ENCODE measurements around the gene GOLGB1.
"Not testable (repeated sequence)": the region's sequence is repeated elsewhere in the genome, so short reads cannot be mapped to it uniquely, and the experiment has no call there.

The GOLGB1 gene

DNA sequence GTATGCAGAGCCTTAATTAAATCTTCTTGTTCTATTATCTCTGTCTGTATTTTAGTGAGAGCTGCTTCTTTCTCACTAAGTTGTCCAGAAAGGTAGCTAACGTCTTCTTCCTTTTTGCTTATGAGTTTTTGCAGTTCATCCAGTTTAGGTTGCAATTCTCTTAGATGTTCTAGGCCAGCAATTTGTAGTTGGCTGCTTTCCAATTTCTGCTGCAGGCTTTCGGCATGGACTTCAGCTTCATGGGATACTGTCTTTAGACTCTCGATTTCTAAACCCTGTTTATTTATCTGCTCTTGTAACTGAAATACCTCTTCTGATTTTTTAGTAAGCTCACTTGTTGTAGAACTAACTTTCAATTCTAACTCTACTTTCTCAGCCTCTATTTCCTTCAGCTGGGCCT lies 53.4 kb downstream of the GOLGB1 start:
- in situ Hi-C loops (cut with MboI; ENCODE audit: low sequenced_read_pairs): no loop called here

DNA sequence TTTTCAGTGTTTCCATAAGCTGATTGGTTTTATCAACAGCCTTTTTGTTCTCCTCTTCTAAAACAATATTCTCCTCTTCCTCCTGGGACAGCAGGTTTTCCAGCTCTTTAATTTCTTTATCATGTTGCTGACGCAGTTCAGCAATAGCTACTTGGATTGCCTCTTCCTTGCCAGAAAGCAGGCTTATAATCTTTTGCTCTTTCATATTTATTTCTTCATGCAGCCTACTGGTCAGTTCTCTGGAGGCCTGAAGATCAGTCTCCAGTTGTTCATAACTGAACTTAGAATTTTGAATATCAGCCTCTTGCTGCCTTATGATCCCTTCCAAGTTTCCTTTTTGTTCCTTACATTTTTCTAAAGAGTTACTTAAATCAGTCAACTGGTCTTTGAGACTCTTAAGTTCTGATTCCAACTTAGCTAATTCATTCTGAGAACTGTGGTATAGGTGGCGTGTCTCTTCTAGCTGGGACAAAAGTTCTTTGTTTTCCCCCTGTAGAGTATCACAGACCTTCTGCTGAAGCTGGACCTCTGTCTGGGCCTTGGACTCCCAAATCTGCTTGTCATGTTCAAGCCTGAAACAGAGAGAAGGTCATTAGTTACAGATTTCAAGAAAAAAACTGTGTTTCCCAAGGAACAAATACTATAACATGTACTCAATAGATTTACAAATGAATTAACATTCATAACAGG lies 57.4 kb downstream of the GOLGB1 start:
- in situ Hi-C loops (cut with MboI; ENCODE audit: low sequenced_read_pairs): no loop called here

DNA sequence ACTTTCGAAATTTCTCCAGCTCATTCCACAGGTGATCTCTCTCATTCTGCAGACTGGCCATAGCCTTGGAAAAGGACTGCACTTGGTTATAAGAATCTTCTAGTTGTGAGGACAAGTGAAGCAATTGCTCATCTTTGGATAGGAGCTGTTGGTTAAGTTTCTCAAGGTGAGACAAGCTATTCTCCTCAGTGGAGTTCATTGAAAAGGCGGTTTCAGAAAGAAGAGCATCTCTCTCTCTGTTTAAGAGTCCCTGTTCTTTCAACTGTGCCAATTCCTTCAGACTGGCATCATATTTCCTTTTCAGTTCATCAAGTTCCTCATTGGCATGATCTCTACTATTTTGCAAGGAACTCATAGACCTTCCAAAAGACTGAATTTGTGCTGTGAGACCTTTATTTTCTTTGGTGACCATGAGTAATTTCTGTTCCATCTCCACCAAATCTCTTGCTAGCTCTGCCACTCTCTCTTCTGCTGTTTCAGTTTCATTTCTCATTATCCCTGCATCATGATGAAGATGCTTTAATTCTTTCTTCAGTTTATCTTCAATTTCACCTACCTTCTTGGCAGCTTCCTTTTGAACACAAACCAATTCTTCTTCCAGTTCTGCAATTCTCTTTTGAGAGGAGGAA lies 58.6 kb downstream of the GOLGB1 start:
- in situ Hi-C loops (cut with MboI; ENCODE audit: low sequenced_read_pairs): no loop called here

DNA sequence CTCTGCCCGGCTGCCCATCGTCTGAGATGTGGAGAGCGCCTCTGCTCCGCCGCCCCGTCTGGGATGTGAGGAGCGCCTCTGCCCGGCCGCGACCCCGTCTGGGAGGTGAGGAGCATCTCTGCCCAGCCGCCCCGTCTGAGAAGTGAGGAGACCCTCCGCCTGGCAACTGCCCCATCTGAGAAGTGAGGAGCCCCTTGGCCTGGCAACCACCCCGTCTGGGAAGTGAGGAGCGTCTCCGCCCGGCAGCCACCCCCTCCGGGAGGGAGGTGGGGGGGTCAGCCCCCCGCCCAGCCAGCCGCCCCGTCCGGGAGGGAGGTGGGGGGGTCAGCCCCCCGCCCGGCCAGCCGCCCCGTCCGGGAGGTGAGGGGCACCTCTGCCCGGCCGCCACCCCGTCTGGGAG lies 60.8 kb downstream of the GOLGB1 start:
- in situ Hi-C loops (cut with MboI; ENCODE audit: low sequenced_read_pairs): not testable (repeated sequence)

DNA sequence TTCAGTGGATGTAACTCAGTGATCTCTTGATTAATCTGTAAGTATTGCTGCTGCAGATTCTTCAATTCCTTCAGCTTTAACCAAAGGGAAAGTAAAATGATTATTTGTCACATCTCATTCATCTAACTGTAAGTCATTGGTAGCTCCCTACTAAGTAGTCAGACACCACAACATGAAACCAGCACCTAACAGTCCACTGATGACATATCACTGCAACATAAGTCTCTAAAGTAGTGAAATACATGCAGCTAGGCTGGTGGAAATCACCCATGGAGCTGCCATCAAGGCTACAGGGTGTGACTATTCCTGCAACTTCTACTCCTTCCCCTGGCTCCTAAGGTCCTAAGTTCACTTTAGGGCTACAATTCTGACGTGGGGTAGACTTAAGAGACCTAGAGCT lies 67.7 kb downstream of the GOLGB1 start:
- in situ Hi-C loops (cut with MboI; ENCODE audit: low sequenced_read_pairs): no loop called here

DNA sequence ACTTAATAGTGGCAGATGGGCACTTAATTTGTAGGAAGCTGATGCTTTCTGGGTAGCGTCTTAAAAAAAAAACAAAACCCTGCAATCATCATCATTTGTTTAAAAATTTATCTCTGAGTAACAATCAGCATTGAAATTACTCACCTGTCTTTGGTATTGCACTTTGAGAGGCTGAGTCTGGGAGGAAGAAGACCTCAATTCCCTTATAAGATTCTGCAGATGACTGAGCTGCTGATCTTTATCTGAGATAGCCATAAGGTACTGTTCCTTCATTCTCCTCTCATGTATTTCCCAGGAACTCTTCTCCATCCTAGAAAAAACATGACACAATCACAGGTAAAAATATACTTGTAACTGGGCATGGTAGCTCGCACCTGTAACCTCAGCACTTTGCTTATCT lies 72.4 kb downstream of the GOLGB1 start:
- in situ Hi-C loops (cut with MboI; ENCODE audit: low sequenced_read_pairs): no loop called here

DNA sequence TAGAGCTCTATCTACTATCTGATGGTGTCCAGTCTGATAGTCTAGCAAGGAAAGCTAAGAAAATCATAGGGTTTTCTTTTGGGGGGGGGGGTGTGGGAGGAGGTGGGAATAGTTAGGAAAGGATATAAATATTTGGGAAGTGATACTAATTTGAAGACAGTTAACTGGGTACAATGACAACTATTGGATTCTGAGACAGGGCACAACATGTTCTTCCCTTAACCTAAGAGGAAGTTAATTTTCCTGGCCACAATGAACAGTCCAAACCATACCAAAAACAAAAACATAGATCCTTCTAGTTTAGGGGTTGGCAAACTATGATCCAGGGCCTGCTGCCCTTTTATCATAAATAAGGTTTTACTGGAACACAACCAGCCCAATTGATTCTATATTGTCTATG lies 78.9 kb downstream of the GOLGB1 start:
- in situ Hi-C loops (cut with MboI; ENCODE audit: low sequenced_read_pairs): no loop called here

DNA sequence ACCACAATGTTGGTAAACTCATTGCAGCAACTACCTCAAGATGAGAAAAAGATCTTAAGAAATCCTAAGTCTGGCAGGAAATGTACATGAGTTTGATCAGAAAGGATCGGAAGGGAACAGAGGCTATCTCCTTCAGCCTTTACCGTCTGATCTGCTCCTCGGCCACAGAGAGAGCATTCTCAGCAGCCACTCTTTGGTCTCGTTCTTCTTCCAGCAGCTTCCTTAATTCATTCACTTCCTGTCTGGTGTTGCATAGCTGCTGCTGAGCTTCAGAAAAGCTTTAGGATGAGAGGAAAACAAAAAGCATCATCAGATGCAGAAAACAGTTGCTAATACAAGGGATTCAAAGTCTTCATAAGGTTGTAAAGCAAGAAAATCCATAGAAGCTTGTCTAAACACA lies 82.2 kb downstream of the GOLGB1 start:
- in situ Hi-C loops (cut with MboI; ENCODE audit: low sequenced_read_pairs): no loop called here

DNA sequence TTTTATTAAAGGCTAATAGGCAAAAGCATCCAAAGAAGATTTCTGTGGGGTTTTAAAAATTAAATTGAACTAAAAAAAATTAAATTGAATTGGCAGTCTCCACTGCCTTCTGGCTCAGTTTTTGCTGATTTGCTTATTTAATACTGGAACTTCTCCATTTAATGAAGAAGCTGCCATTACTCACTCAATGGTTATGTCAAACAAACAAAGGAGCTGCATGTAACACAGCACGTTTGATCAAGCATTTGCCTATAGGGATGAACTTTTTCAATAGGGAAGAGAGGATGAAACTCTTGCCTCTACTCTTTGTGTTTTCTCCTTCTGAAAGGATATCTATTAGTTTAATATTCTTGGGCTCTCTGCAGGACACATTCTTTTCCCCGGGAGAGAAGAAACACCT lies 84.1 kb downstream of the GOLGB1 start:
- in situ Hi-C loops (cut with MboI; ENCODE audit: low sequenced_read_pairs): no loop called here

DNA sequence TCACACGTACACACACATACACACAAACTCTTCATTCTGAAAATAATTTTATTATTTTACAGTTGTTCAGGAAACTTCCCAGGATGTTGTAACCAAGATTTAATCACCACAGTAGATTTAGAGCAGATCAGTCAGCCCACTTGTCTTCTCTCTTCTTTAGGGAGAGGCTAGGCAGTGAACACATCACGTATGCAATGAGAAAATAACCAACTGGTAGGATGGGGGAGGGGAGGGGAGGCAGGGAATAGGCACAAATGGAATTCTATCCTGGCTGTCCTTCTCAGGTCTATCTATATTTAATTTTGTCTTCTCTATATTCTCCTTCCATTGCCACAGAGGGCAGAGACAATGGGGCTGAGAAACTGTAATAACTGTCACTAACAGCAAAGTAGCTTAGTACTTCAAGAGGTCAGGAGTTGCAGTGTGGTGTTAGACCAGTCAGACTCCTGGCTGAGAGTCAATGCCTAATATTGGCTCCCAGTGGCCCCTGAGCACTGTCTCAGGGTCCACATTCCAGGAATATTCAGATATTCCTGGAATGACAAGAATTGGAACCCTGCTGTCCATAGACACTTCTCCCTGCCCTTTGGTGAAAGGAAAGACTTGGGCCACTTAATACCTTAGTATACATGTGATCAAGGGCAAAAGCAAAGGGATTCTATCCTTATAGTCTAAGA lies 86.2 kb downstream of the GOLGB1 start:
- in situ Hi-C loops (cut with MboI; ENCODE audit: low sequenced_read_pairs): no loop called here

DNA sequence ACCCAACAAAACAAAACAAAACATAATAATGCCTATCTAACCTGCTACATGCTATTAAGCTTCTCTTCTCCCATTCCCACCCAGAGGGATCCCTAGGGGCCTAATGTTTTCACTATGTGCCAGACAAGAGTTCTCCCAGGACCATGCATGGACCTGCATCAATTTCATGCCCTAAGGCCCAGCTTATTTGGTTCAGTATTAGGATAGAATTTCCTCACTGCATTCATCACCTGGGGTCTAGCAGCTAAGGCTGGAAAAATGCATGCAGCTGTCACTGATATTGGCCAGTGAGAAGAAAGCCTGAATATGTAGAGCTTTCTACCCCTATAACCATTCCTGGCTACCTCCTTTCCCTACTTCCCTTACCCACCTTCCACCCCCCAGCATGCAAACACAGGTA lies 86.8 kb downstream of the GOLGB1 start:
- in situ Hi-C loops (cut with MboI; ENCODE audit: low sequenced_read_pairs): no loop called here

DNA sequence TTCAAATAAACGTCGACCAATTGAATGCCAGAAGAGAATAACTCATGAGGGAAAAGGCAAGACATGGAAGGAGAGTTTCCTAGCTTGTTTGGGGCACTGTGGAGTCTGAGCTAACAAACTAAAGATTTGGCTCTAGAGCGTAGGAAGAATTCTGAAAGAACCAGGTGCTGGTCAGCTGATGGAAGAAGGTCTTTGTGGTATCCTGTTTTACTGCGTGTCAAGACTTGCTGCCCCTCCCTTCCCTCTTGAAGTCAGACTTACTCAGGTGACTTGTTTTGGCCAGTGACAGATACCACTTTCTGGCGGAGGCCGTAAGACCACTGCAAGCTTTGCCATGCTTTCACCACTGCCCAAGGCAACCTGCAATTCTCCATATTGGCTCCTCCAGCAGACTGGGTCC lies 88.2 kb downstream of the GOLGB1 start:
- in situ Hi-C loops (cut with MboI; ENCODE audit: low sequenced_read_pairs): no loop called here

DNA sequence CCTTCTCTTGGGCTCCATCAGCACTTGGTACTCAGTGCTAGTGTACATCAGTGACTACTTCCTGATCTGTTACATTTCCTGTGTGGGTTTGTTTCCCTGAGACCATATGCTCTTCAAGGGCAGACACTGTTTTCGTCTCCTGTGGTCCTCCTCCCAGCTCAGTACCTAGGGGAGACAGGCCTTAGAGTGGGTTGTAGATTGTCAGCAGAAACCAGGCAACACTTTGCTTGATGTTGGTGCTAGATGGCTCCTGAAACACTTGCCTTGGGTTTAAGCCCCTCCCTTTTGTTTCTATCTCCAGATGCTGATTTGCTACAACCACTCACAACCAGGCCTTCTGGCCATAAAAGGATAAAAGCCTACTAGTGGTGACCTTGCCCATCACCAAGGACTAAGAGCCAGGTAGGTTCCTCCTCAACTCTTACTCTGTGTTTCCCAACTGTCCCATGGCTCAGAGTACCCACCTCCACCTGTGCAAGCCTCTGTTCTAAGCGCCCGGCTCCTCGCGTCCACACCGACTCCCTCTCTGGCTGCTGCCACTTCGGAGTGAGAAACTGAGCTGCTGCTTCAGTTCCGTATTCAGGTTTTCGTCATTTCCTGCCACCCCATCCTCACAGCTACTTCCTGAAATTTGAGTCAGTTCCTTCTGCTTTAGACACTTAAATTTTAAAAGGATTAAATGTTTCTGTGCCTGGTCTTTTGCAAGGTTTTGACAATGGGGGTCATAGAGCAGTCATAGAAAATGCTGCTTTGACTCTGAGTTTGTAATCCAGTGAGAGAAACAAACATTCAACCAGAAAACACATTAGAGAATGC lies 89.0 kb downstream of the GOLGB1 start, which contains the start of gene HCLS1:
Gene HCLS1, minus strand, starts transcription at position 548 of the 816 bp plus-strand sequence. CDS start 2,556 bp downstream, outside the sequence.
- in situ Hi-C loops (cut with MboI; ENCODE audit: low sequenced_read_pairs): no loop called here

DNA sequence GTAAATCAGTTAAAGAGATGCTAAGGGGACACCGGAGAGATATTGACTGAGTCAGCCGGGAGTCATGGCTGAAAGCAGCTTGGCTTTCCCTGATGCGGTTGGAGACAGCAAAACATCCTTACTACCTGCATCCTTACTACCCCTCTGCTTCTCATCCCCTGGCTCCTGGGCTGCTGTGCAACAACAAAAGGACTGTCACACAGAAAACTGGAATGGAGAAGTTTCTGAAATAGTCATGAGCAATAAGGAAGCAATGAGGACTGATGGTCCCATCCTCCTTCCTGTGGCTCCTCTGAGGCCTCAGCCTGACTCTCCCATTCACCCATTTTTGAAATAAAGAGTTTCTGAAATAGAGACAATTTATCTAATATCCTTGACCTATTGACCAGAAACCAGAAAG lies 90.0 kb downstream of the GOLGB1 start:
- in situ Hi-C loops (cut with MboI; ENCODE audit: low sequenced_read_pairs): no loop called here

DNA sequence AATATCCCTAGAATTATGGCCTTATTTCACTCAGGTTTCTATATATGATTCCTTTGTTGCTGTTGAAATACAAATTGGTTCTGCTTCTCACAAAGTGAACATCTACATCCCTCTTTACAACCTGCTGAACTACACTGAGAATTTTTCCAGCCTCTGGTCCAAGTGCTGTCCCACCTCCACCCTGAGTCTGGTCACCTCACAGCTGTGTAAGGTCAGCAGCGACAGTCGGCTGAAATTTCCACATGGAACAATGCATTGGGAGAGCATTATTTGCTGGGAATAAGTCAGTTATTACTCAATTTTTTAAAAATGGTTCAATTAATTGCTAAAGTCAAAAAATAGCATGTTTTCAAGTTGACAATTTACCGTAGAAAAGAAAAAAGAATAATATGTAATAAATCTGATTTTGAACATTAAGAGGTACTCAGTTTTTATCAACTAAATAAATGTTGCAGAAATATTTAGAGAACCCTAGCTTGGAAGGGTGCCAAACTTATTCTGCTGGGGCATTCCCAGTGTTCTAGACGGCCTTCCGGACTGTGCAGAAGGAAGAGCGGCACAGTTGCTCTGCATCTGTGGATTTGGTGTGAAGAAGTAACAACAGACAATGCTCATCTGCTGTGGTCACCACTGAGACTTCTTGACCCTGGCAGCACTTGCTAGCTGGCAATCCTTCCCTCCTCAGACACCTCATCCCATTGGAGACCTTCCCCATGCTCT lies 90.7 kb downstream of the GOLGB1 start:
- in situ Hi-C loops (cut with MboI; ENCODE audit: low sequenced_read_pairs): no loop called here

DNA sequence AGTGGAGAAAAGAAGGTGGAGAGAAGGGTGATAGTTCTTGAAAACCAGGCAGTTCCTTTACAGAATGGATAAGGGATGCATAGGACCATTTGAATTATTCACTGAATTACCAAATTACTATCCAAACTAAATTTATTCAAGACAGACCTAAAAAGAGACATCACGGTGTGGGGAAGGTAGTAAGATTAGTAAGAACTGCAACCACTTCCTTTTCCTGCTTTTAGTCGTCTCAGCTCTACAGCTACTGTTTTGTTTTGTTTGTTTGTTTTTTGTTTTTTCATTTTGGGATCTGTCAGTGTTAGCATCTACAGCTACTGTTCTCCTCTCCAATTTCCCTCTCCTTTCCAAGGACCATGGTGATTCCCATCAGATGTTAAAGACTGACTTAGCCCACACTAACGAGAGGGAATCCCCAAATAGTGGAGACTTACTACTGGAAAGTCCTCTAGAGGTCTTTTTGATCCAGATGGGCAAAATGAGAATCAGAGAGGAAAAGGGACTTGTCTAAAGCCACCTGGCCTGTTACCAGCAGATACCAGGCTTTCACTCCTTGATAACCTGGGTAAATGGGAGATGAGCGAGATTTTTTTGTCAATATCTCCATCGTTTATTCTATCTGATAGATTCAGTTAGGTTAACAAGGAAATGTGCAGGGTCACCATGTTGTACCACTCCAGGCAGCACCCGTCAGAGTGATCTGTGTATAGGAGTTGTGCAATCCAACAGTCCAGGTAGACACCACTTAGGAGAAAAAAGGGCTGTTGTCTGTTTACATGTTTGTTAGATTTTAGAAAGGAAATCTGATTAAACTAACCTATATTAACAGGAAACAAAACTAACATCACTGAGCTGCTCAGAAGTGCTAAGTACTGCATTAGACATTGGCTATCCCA lies 94.8 kb downstream of the GOLGB1 start:
- in situ Hi-C loops (cut with MboI; ENCODE audit: low sequenced_read_pairs): no loop called here

DNA sequence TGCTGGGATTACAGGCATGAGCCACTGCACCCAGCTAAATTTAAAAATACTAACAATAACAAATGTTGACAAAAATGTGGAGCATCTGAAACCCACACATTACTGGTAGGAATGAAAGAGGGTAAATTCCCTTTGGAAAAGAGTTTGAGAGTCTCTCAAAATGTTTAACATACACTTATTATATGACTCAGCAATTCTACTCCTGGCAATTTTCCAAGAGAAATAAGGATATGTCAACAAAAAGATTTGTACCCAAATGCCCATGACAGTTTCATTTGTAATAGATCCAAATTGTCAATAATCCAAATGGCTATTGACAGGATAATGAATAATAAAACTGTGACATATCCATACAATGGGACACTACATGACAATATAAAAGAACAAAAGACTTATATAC lies 97.9 kb downstream of the GOLGB1 start:
- in situ Hi-C loops (cut with MboI; ENCODE audit: low sequenced_read_pairs): no loop called here

DNA sequence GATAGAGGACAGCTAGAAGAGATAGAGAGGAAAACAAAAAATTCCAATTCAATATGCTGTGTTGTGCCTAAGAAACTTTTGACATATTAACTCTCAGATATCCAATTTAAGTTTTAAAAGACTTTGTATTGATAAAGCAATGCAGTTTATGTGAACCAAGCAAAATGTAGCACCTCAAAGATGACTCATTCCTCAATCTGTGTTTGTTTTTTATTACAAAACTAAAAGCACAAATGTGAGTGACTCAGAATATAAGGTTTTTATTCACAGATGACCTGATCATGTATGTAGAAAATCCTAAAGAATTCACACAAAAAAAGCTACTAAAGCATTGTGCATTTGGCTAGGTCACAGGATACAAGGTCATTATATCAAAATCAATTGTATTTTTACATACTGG lies 99.9 kb downstream of the GOLGB1 start:
- in situ Hi-C loops (cut with MboI; ENCODE audit: low sequenced_read_pairs): no loop called here

DNA sequence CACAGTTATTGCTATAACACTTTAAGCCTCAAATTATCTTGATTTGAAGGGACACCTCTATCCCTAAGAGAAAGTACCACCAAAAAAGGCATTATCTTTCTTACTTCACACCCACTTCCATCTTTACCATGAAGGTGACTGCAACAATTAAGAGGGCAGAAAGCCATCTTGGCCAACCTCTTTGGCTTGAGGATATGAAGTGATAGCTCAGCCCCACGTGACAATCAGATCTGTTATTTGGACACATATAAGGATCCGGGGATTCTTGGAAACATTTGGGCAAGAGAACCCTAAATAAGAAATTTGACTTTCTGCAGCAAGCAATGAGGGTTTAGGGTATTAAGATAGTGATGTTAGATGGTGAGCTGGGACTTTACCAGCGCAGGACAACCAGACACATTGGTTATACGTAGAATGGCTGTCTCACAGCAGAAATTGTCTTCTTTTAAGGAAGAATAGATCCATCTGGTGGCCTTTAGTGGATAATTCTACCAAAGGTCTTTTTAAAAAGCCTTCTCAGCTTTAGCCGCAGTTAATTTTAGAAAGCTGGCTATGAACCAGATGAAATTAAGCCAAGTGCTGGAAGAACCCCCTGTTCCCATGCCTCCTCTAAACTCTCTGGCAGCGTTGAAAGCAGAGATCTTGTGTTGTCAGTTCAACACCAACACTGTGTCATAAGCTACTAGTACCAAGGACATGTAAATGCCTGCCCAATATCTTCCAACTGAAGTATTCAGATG lies 101.2 kb downstream of the GOLGB1 start:
- in situ Hi-C loops (cut with MboI; ENCODE audit: low sequenced_read_pairs): no loop called here

All from HL-60/S4 treated with retinoic acid at 250 ng/mL for 4 days and 3 days (cell line).